ENCODE data around the gene LRRC36.

The LRRC36 gene

GRCh38 chr16:67423611-67424260, 97.1 kb downstream of the LRRC36 start:
- no peaks in the 10 kb centered on the region for H3K9me3 ChIP-seq
- H3K27me3 ChIP-seq, result peaks cover 0 to 42% of the 10 kb centered on the region in 2 donors
- H3K4me1 ChIP-seq, result peaks cover 0 to 12% (median 0%) of the 10 kb centered on the region in 4 donors
- no peak overlapping the region for H3K27ac ChIP-seq
- no peak for TF ChIP-seq CTCF (IDR thresholded peaks at IDR 0.05)
- H3K4me3 ChIP-seq, result no peak overlapping the region
- no peaks in the 10 kb centered on the region for H3K36me3 ChIP-seq
- intact Hi-C loops (cut with DNase I; ENCODE audit: low total_unique reads), result no loop called here
- DNase-seq, result no peak

GRCh38 chr16:67424261-67424615, 97.6 kb downstream of the LRRC36 start:
- no peak for TF ChIP-seq CTCF (IDR thresholded peaks at IDR 0.05)
- peaks cover 0 to 14% (median 0%) of the 10 kb centered on the region in 4 donors for H3K4me1 ChIP-seq
- no peaks in the 10 kb centered on the region for H3K9me3 ChIP-seq
- peaks cover 0 to 47% of the 10 kb centered on the region in 2 donors for H3K27me3 ChIP-seq
- H3K36me3 ChIP-seq, result no peaks in the 10 kb centered on the region
- H3K4me3 ChIP-seq, result no peak overlapping the region
- no peak for DNase-seq
- intact Hi-C loops (cut with DNase I; ENCODE audit: low total_unique reads), result no loop called here
- no peak overlapping the region for H3K27ac ChIP-seq

GRCh38 chr16:67425061-67425460, 98.4 kb downstream of the LRRC36 start:
- Histone ChIP-seq H3K9me3 (no peaks in the 10 kb centered on the region), H3K27me3 (peaks cover 0 to 55% of the 10 kb centered on the region in 2 donors), H3K36me3 (no peaks in the 10 kb centered on the region), H3K4me3 (no peak overlapping the region), H3K27ac (no peak overlapping the region), H3K4me1 (peaks cover 0 to 16% (median under 1%) of the 10 kb centered on the region in 4 donors)
- intact Hi-C loops (cut with DNase I; ENCODE audit: low total_unique reads), result loop anchor here (5.0 kb wide), 2 partner anchors 37 to 653 kb away; no protein-coding TSS in a partner anchor
- DNase-seq, result no peak
- no peak for TF ChIP-seq CTCF (IDR thresholded peaks at IDR 0.05)

GRCh38 chr16:67425580-67425979, 99.0 kb downstream of the LRRC36 start:
- intact Hi-C loops (cut with DNase I; ENCODE audit: low total_unique reads), result loop anchor here (5.0 kb wide), 2 partner anchors 37 to 653 kb away; no protein-coding TSS in a partner anchor

GRCh38 chr16:67426022-67426421, 99.4 kb downstream of the LRRC36 start:
- Histone ChIP-seq H3K4me3 (no peak overlapping the region), H3K27me3 (peaks cover 0 to 60% of the 10 kb centered on the region in 2 donors), H3K36me3 (no peaks in the 10 kb centered on the region), H3K4me1 (peaks cover 6 to 26% (median 8%) of the 10 kb centered on the region in 4 donors), H3K9me3 (no peaks in the 10 kb centered on the region), H3K27ac (no peak overlapping the region)
- DNase-seq, result no peak
- intact Hi-C loops (cut with DNase I; ENCODE audit: low total_unique reads), result loop anchor here (5.0 kb wide), 2 partner anchors 36 to 654 kb away; no protein-coding TSS in a partner anchor
- no peak for TF ChIP-seq CTCF (IDR thresholded peaks at IDR 0.05)

More at GRCh38 chr16:67425580-67425979, 99.0 kb downstream of the LRRC36 start:
- Histone ChIP-seq H3K9me3 (no peaks in the 10 kb centered on the region), H3K36me3 (no peaks in the 10 kb centered on the region), H3K4me3 (no peak overlapping the region), H3K4me1 (peaks cover 3 to 21% (median 5%) of the 10 kb centered on the region in 4 donors), H3K27me3 (peaks cover 0 to 60% of the 10 kb centered on the region in 2 donors), H3K27ac (no peak overlapping the region)
- TF ChIP-seq CTCF (IDR thresholded peaks at IDR 0.05), result no peak
- DNase-seq, result no peak
